Pulmonary artery endothelial cell (primary cell): ENCODE data around the gene INSL6. TPM values are rescaled to one million over a fixed set of nuclear protein-coding genes. Genes with fewer than 3 reads are reported as not detected.
A peak's percentile ranks its signal among the peaks of the same experiment; 100 is the strongest.
"Not testable (repeated sequence)": the region's sequence is repeated elsewhere in the genome, so short reads cannot be mapped to it uniquely, and the experiment has no call there.

Experiments
- DNase-seq: peaks from one replicate; pipeline ENCODE4 v3.0.0-alpha.2; 2011; ENCODE audit warnings: low read depth, low spot score
- total RNA-seq: library from RNA; depleted of rRNA; stranded (reverse); fragments of >200 nt; gene quantifications from 2 replicates; pipeline ENCODE4 v1.2.3, GENCODE V29; 2014

INSL6 gene, protein sequence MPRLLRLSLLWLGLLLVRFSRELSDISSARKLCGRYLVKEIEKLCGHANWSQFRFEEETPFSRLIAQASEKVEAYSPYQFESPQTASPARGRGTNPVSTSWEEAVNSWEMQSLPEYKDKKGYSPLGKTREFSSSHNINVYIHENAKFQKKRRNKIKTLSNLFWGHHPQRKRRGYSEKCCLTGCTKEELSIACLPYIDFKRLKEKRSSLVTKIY
- total RNA-seq: not detected in 2 replicates

DNA sequence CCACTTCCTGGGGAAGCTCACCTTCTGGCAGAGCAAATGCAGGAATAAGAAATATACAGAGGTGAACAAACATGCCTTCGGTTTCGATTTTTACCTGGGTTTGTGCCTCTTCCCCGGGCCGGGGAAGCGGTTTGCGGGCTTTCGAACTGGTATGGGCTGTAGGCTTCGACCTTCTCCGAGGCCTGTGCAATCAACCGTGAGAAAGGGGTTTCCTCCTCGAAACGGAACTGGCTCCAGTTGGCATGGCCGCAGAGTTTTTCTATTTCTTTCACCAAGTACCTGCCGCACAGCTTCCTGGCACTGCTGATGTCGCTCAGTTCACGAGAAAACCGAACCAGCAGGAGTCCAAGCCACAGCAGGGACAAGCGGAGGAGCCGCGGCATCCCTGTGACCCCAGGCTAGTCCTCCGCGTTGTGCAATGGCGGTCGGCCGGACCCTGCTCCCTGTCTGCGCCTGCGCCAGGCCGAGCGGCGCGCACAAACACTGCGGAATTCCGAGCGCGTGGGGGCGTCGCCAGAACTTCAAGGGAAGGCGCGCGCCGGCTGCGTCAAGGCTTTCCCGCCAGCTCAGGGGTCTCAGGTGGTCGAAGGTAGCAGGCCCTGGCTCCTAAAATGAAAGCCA lies at the start of gene INSL6:
TSS of gene INSL6 (minus strand) at position 420 of the 621 bp plus-strand sequence. CDS start at position 383, 37 bp downstream.
- DNase-seq: no peak

DNA sequence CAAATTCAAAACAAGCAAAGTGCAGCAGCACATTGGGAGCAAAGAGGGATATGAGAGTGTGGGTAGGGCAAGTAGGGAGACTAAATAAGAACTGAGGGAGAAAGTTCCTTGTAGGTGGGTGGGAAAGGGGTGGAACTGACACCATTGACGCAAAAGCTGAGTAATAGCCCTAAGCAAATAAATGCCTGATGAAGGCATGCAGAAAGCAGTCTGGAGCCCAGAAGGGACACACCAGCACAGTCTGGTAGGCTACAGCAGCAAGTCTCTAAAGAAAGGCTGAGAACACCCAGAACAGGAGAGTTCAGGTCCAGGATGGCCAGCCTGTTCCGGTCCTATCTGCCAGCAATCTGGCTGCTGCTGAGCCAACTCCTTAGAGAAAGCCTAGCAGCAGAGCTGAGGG lies 45.8 kb upstream of the INSL6 start, which contains the start of gene INSL4:
TSS of gene INSL4 (plus strand) at position 208 of the 400 bp plus-strand sequence. CDS start at position 313, 105 bp downstream.
- no peak for DNase-seq

DNA sequence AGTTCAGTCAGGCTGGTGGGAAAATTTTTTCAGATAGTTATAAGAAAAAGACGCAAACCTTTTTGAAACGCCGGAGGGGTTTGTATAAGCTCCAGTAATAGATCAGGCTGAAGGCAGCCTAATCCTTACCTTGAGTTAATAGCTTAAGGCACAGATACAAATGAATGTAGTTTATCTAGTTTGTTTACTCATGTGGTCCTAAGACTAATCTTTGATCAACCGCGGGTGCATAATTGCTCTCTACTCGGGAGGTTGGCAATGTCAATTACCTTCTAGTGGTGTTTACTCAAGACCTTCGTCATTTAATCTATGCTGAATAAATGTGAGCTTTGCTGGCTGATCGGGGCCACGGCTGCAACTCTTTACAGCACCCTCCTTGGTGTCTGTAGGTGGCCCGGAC lies 45.1 kb upstream of the INSL6 start:
- no peak for DNase-seq

DNA sequence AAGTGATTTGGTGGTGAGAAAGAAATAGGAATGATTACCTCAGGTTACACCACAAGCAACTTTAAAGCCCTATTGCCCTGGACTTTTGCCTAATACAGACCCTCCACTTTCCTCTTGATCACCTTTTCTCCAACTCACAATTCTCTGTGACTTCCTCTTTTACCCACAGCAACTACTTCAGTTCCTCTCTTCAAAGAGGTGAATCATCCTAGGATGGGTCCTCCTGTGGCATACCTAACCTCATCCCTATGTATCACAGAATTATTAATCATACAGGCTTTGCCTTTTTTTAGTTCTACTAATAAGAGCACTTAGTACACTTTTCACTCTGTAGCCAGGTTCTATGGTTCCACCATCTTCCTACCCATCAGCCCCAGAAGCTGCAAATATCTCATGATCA lies 19.6 kb upstream of the INSL6 start:
- DNase-seq: no peak

DNA sequence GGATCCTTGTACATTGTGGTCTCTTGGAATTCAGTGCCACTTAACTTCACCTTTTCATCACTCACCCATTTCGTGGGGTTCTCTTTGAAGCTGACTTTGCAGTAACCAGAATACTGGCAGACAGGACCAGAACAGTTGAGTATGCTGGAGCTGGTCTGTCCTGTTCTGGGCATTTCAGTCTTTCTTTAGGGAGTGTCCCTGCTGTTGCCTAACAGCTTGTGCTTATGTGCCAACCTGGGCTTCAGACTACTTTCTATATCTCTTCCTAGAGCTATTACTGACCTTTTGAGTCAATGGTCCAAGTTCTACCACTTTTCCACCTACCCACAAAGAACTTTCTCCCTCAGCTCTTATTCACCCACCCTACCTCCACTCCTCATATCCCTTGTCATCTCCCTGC lies 10.0 kb upstream of the INSL6 start:
- no peak for DNase-seq

DNA sequence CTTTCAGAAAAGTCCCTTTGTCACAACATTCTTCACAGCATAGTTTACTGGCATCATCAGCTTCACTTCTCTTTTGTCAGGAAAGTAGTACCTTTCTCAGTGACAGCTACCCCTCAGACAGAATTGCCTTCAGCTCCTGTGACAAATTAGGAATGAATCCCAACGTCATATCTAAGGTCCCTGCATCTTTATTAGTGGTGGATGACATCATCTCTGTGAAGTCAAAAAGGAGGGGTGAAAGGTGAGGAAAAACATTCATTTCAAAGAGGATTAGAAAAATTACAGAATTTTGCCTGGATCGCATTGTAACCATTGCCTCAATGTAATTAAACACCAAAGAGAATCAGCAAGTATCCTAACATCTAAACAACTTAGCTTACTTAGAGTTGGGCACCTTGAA lies 7.9 kb upstream of the INSL6 start:
- DNase-seq: no peak

DNA sequence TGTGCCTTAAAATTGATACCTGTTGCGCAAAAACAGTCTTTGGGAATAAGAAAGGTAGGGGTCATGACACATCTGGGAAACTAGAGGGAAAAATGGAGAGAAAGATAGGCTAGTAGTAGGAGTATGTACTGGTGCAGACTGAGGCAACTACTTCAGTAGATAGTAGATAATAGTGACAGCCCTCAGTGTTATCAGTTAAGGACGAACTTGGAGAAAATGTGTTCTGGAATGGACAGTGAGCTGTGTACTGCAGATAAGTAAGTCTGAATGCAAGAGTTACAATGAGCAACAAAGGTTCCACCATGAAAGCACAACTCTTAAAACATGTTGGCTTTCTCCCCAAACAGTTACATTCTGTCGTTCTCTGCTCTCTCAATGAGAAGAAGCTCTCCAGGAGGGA lies 6.5 kb upstream of the INSL6 start:
- DNase-seq: no peak

DNA sequence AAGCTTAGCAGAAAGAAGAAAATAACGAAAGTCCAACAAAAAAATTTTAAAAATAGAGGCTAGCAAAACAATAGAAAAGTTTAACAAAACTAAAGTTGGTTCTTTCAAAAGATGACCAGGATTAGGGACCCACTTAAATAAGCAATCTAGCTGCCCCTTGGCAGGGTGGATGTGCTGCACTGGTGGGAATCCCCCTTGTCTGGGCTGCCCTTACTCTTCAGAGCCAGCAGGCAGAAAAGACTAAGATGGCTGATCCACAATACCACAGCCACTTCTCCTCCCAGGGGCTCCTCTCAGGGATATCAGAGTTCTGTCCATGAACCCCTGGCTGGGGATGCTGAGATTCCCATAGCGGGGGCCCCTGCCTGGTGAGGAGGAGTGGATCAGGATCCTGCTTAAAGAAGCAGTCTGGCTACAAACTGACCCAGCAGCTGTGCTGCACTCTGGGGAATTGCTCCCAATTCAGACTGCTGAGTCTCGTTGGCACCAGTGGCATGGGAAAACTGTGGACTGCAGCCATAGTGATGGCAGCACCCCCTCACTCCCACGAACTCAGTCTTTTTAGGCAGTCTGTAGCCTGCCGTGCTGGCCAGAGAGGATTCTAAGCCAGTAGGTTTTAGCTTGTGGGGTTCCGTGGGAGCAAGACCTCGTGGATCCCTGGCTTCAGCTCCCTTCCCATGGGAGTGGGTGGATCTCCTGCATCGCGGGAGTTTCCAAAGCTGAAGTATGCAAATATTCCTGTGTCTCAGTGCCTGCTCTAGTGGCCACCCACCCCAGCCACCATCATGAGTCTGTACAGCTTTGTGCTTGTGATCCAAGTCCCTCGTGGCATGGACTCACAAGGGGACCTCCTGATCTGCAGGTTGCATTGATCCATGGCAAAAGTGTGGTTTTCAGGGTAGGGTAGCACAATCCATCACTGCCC lies 2.9 kb upstream of the INSL6 start:
- no peak for DNase-seq

DNA sequence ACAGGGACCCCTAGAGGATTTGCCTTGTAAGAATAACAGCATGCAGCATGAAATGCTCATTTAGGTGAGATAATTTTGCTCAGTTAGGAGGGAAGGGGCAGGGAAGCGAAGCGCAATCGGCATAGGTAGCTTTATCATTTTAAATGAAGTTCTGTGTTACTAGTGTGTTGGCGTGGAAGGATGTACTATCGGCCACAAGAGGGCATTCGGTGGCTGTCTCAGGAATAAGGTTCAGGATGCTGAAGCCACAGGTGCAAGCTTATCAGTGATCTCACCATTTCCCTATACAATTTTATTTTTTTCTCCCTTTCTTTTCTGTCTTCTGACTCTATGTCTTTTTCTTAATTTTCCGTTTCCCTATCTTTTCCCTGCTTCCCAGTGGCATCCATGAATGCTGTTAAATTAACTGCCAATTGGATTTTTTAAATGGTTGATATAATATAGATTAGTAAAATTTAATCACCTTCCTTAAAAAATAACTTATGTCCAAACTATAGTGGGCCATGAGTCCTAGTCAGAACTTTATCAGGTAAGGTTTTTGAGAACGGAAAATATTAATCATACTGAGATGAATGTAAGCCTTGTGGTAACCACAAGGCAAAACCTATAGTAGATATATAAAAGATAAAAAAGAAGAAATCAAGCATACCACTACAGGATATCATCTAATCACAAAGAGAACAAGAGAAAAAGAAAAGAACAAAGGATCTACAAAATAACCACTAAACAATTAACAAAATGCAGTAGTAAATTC lies 1.2 kb upstream of the INSL6 start:
- peak; percentile 47 for DNase-seq

DNA sequence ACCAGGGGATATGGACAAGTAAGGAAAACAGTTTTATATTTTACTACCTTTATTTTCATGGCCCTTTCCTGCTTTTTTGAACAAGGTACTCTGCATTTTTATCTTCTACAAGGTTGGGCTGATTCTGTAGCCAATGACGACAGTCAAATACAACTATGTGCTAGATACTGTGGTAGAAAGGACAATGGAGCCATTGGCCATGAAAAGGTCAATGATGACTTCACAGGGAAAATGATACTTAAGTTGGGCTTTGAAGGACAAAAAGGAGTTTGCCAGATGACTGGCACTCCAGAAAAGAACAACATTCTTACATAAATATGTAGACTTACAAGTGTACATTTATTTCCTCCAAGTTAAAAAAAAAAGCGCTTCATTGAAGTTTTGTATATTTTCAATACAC lies 663 bp downstream of the INSL6 start:
- DNase-seq: no peak

DNA sequence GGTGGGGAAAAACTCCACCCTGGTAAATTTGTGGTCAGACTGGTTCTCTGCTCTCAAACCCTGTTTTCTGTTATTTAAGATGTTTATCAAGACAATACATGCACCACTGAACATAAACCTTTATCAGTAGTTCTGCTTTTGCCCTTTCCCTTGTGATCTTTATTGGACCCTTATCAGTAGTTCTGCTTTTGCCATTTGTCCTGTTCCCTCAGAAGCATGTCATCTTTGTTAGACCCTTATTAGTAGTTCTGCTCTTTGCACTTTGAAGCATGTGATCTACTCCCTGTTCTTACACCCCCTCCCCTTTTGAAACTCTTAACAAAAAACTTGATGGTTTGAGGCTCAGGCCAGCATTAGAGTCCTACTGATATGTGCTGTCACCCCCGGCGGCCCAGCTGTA lies 4.8 kb downstream of the INSL6 start:
- DNase-seq: not testable (repeated sequence)

DNA sequence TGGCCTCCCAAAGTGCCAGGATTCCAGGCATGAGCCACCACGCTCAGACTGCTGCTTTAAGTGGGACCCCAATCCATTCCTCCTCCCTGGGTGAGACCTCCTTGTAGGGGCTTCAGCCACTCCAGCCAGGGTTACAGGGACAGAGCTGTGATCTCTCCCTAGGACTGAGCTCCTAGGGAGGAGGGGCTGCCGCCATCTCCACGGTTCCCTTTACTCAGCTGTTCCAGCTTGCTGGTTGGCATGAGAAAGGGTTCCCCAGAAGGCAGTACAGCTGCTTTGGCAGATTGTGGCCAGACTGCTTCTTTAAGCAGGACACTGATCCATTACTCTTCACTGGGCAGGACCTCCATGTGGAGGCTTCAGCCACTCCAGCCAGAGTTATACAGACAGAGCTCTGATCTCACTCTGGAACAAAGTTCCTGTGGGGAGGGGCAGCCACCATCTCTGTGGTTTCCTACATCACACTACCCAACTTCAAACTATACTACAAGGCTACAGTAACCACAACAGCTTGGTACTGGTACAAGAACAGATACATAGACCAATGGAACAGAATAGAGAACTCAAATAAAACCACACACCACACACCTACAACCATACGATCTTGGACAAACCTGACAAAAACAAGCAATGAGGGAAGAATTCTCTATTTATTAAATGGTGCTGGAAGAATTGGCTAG lies 7.2 kb downstream of the INSL6 start:
- DNase-seq: no peak

DNA sequence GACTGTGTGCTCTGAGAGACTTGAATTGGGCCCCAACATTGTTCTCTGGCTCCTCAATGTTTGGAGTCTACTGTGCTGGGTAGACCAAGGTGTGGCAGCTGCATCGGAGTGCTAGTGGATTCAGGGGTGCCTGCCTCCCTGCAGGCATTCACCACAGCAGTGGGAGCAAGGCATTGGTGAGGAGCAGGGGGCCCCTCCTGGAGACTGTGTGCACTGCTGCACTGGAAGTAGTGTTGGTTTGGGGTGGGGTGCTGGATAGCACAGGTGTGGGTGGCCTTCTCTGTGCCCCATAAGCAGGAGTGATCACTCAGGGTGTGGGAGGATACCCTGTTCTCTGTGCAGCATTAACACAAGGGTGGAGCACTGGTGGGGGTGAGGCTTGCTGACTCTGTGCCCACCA lies 39.2 kb downstream of the INSL6 start:
- DNase-seq: no peak

DNA sequence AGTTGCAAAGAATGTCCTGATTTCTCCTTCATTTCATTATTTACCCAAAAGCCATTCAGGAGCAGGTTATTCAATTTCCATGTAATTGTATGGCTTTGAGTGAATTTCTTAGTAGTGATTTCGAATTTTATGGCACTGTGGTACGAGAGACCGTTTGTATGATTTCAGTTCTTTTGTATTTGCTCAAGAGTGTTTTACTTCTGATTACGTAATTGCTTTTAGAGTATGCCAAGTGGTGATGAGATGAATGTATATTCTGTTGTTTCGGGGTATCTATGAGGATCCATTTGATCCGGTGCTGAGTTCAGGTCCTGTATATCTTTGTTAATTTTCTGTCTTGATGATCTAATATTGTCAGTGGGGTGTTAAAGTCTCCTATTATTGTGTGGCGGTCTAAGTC lies 41.2 kb downstream of the INSL6 start:
- no peak for DNase-seq

DNA sequence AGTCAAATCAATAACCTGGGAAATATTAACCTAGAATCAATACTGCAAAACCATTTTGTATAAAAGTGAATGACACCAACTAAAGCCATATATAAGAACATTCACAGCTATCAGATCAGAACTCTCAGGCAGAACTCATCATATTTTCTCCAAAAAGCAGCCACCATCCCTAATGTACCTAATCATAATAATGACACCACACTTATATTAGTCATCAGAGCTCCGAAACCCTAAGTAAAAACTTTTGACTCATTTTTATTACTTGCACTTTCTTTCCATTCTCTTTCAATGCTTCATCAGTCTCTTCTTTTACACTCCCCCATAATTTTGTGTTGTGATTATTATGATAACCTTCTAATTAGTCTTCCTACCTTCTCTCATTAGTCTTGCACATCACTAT lies 45.3 kb downstream of the INSL6 start:
- DNase-seq: no peak

DNA sequence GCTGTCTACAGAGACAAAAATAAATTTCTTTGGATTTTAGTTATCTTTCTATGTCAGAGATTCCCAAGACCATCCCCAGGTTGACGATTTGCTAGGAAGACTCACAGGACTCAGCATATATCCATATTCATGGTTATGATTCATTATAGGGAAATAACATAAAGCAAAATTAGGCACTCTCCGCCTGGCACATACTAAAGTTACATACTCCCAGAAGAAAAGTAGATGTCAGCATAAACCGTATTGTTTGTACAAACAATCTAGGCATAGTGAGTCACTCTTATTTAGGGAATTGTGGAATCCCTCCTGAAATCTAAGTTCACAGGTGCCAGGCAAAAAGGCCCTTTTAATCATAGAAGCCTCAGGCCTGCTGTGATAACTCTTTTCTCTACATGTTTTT lies 62.9 kb downstream of the INSL6 start:
- DNase-seq: no peak

DNA sequence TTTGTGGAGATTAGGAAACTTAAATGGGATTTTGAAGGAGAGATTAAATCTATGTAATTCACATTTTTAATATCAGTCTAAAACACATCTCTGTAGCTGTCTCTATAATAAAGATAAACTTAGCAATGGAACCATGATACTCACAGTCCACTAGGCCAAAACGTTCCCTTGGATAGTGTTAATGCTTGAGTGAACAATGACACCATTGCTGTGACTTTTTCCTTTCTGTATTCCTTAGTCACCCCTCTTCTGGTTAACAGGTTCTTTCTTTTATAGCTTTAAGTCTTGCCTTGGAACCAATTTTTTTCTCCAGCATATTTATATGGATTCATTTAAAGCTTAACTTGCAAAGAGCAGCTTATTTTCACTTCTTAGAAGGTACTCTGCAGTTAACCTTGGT lies 63.3 kb downstream of the INSL6 start:
- no peak for DNase-seq

DNA sequence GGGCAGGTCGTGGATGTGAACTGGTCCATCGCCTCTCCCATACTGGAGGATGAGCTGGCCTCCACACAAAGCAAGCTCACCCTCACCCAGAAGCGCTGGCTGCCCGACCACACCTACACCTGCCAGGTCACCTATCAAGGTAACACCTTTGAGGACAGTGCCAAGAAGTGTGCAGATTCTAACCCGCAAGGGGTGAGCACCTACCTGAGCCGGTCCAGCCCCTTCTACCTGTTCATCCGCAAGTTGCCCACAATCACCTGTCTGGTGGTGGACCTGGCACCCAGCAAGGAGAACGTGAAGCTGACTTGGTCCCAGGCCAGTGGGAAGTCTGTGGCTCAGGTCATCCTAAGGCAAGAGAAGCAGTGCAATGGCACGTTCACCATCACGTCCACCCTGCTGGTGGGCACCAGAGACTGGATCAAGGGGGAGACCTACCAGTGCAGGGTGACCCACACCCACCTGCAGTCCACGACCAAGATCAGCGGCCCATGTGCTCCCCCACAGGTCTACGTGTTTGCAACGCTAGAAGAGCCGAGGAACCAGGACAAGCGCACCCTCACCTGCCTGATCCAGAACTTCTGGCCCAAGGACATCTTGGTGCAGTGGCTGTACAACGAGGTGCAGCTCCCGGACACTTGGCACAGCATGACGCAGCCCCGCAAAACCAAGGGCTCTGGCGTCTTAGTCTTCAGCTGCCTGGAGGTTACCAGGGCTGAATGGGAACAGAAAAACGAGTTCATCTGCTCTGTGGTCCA lies 71.3 kb downstream of the INSL6 start:
- DNase-seq: no peak
